Fibroblast of lung (primary cell): Measurements from ENCODE around the gene PRKAR1B. TPM values are rescaled to one million over a fixed set of nuclear protein-coding genes. Genes with fewer than 3 reads are reported as not detected.

Experiments
- DNase-seq, 2 donors: peaks; one replicate each; pipeline versions ENCODE4 v3.0.0 to v3.0.0-alpha.2; 2010; ENCODE audit warnings: low read depth in 2 of 2
- H2AFZ ChIP-seq: 2 replicates; pipeline ENCODE4 v1.5.1; 2012; ENCODE audit warnings: low read length, control low read depth, inconsistent platforms
- H3K27ac ChIP-seq: 2 replicates; pipeline ENCODE4 v1.5.1; 2011; ENCODE audit warnings: low read length, control low read depth; ENCODE audit not compliant: insufficient read depth
- H3K27me3 ChIP-seq: 2 replicates; pipeline ENCODE4 v1.5.1; 2011; ENCODE audit warnings: mild to moderate bottlenecking, low read length; ENCODE audit not compliant: control insufficient read depth, insufficient read depth
- H3K36me3 ChIP-seq: 2 replicates; pipeline ENCODE4 v1.5.1; 2011; ENCODE audit warnings: low read length; ENCODE audit not compliant: control insufficient read depth, insufficient read depth
- H3K4me1 ChIP-seq: 2 replicates; pipeline ENCODE4 v1.5.1; 2011; ENCODE audit warnings: low read length; ENCODE audit not compliant: control insufficient read depth, insufficient read depth; ENCODE audit errors: extremely low read depth
- H3K4me2 ChIP-seq: 2 replicates; pipeline ENCODE4 v1.5.1; 2011; ENCODE audit warnings: low read length, control low read depth; ENCODE audit not compliant: insufficient read depth; ENCODE audit errors: extremely low read depth
- H3K4me3 ChIP-seq, 4 experiments: fragments of 200-600 bp in 1 of 4; sonication (generic) in 1 of 4; replicated peaks in 1 of 4; 2 replicates each; pipeline ENCODE4 v1.5.1; 2011 to 2016; ENCODE audit warnings: low read length in 4 of 4, low read depth in 3 of 4, mild to moderate bottlenecking in 3 of 4, control low read depth in 2 of 4, inconsistent platforms in 1 of 4, mixed read lengths in 1 of 4; ENCODE audit not compliant: insufficient read depth in 1 of 4; ENCODE audit errors: control extremely low read depth in 1 of 4
- H3K79me2 ChIP-seq: 2 replicates; pipeline ENCODE4 v1.5.1; 2012; ENCODE audit warnings: mild to moderate bottlenecking, low read length, inconsistent platforms; ENCODE audit not compliant: control insufficient read depth, insufficient read depth
- H3K9ac ChIP-seq: 2 replicates; pipeline ENCODE4 v1.5.1; 2011; ENCODE audit warnings: mild to moderate bottlenecking, low read length, control low read depth; ENCODE audit not compliant: insufficient read depth
- H3K9me3 ChIP-seq: 2 replicates; pipeline ENCODE4 v1.5.1; 2012; ENCODE audit warnings: low read depth, low read length; ENCODE audit not compliant: control insufficient read depth, insufficient read depth
- H4K20me1 ChIP-seq: 2 replicates; pipeline ENCODE4 v1.5.1; 2011; ENCODE audit warnings: low read length; ENCODE audit not compliant: control insufficient read depth, insufficient read depth; ENCODE audit errors: extremely low read depth
- EZH2 ChIP-seq: IDR thresholded peaks from 2 replicates; pipeline ENCODE4 v1.5.1; 2012; ENCODE audit warnings: low read length, control low read depth, mild to moderate bottlenecking; ENCODE audit errors: missing control alignments
- polyA plus RNA-seq, 2 donors: library from polyadenylated mRNA; depleted of rRNA in 1 of 2; stranded (reverse) in 1 of 2; unstranded in 1 of 2; fragments of >200 nt; gene quantifications; 2 replicates each; pipeline ENCODE4 v1.2.1, GENCODE V29; 2011 to 2012; ENCODE audit warnings: missing spikeins in 1 of 2
- total RNA-seq: library from RNA; depleted of rRNA; stranded (reverse); fragments of >200 nt; gene quantifications from 2 replicates; pipeline ENCODE4 v1.2.1, GENCODE V29; 2014
- TF ChIP-seq, protein P1 (sequence below), 2 donors: IDR thresholded peaks in 1 of 2; conservative IDR thresholded peaks in 1 of 2; 1 replicate in 1 of 2; 2 replicates in 1 of 2; pipeline ENCODE4 v1.5.1; 2011 to 2012; ENCODE audit warnings: low read length in 2 of 2, control low read depth in 1 of 2, inconsistent platforms in 1 of 2, low read depth in 1 of 2, mild to moderate bottlenecking in 1 of 2

Gene PRKAR1B
- total and polyA plus RNA-seq, 2 donors (not counting 1 experiment from before 2014, with no cell fraction given), result 12.7 to 14.5 TPM

DNA sequence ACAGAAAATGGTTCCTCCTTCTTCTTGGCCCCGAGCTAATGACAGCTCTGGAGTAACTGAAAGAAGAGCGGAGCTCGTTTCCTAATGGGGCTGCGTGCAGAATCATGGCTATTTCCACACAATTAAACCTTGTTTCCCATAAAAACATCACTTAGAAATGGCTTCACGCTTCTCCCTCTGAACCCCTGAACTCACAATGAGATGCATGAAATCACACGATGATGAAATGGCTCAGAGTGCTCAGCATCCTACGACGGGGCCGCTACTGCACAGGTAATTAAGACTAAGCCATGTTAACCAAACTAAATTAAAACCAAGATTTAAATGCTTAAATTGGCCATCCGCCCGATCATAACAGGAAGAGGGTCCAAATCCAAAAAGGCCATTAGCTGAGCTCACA is 80.6 kb downstream of the PRKAR1B start:
- Histone ChIP-seq H2AFZ (no peak overlapping the region), H3K27ac (no peak overlapping the region), H3K4me1 (no peaks in the 10 kb centered on the region), H3K27me3 (no peaks in the 10 kb centered on the region), H3K36me3 (no peaks in the 10 kb centered on the region), H3K9ac (no peak overlapping the region), H3K4me3 (no peak overlapping the region), H4K20me1 (no peaks in the 10 kb centered on the region), H3K9me3 (no peaks in the 10 kb centered on the region), H3K4me2 (no peak overlapping the region), H3K79me2 (no peaks in the 10 kb centered on the region)
- TF ChIP-seq EZH2, result no peak
- TF ChIP-seq, protein P1, sequence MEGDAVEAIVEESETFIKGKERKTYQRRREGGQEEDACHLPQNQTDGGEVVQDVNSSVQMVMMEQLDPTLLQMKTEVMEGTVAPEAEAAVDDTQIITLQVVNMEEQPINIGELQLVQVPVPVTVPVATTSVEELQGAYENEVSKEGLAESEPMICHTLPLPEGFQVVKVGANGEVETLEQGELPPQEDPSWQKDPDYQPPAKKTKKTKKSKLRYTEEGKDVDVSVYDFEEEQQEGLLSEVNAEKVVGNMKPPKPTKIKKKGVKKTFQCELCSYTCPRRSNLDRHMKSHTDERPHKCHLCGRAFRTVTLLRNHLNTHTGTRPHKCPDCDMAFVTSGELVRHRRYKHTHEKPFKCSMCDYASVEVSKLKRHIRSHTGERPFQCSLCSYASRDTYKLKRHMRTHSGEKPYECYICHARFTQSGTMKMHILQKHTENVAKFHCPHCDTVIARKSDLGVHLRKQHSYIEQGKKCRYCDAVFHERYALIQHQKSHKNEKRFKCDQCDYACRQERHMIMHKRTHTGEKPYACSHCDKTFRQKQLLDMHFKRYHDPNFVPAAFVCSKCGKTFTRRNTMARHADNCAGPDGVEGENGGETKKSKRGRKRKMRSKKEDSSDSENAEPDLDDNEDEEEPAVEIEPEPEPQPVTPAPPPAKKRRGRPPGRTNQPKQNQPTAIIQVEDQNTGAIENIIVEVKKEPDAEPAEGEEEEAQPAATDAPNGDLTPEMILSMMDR (conservative IDR thresholded peaks at IDR 0.05 in 1 of 2, IDR thresholded peaks at IDR 0.05 in 1 of 2; ENCODE audit: low read depth in 1 of 2, low read length in 2 of 2), result no peak
- no peak for DNase-seq

DNA sequence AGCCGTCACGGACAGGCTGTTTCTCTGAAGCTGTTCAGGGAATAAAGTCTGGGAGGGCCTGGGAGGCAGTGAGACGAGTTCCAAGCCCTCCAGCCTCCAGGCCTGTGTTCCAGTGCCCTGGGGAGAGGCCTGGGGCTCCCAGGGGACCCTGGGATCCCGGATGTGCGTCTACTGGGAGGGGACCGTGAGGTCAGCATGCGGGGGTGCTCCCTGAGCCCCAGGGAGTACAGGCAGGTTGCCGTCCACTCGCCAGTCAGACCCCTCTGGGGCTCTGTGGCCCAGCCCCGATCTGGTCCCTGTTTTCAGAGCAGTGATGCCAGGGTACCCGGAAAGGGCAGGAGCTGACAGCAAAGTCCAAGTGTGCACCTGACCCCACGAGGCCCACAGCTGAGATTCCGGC is 81.5 kb downstream of the PRKAR1B start:
- Histone ChIP-seq H3K79me2 (no peaks in the 10 kb centered on the region), H3K4me1 (no peaks in the 10 kb centered on the region), H2AFZ (no peak overlapping the region), H3K4me3 (no peak overlapping the region), H3K27me3 (no peaks in the 10 kb centered on the region), H3K9ac (no peak overlapping the region), H4K20me1 (no peaks in the 10 kb centered on the region), H3K4me2 (no peak overlapping the region), H3K27ac (no peak overlapping the region), H3K9me3 (no peaks in the 10 kb centered on the region), H3K36me3 (no peaks in the 10 kb centered on the region)
- TF ChIP-seq EZH2, result no peak
- TF ChIP-seq, protein P1 (conservative IDR thresholded peaks at IDR 0.05 in 1 of 2, IDR thresholded peaks at IDR 0.05 in 1 of 2; ENCODE audit: low read depth in 1 of 2, low read length in 2 of 2), result no peak
- no peak for DNase-seq

DNA sequence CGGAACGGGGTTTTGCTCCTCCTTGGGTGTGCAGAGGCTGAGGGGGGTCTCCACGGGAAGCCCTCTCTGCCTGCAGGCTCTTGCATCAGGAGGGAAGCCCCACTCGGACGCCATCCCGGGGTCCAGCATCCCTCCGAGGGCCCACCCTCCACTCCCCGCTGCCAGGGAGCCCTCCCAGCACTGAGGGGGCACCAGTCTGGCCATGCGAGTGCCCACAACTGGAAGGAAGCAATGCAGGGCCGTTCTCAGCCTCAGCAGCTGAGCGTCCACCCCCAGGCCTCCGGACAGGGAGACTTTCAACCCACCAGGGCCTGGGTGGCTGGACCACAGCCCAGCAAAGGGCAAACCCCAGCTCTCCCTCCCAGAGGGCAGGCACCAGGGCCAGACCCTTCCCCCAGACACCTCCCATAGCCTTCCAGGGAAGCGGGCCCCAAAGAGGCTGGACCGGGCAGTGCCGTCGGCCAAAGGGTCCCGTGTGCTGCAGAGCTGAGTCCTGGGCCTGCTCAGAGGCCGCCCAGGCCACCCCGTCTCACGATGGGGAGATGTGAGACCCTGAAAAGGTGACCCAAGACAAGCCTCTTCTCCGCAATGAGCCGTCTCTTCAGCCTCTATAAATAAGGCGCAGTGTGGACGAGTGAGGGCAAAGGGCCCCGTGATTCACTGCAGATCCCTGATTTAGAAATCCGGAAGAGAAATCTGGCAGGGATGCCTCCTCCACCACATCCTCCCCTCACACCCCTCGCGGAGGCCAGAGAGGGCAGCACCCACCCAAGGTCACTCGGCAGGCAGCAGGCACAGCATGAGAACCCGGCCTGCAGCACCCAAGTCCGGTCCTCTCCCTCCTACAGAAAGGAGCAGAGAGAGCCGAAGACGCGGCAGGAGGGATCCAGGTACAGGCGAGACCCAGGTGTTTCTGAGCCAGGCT is 82.4 kb downstream of the PRKAR1B start:
- Histone ChIP-seq H3K9ac (no peak overlapping the region), H3K4me2 (no peak overlapping the region), H3K9me3 (no peaks in the 10 kb centered on the region), H3K4me3 (no peak overlapping the region), H3K36me3 (no peaks in the 10 kb centered on the region), H3K79me2 (no peaks in the 10 kb centered on the region), H3K27ac (no peak overlapping the region), H2AFZ (no peak overlapping the region), H3K4me1 (no peaks in the 10 kb centered on the region), H3K27me3 (no peaks in the 10 kb centered on the region), H4K20me1 (no peaks in the 10 kb centered on the region)
- TF ChIP-seq, protein P1 (conservative IDR thresholded peaks at IDR 0.05 in 1 of 2, IDR thresholded peaks at IDR 0.05 in 1 of 2; ENCODE audit: low read depth in 1 of 2, low read length in 2 of 2), result no peak
- TF ChIP-seq EZH2, result no peak
- no peak for DNase-seq
